ENCODE data around the gene LIPC.

DNA sequence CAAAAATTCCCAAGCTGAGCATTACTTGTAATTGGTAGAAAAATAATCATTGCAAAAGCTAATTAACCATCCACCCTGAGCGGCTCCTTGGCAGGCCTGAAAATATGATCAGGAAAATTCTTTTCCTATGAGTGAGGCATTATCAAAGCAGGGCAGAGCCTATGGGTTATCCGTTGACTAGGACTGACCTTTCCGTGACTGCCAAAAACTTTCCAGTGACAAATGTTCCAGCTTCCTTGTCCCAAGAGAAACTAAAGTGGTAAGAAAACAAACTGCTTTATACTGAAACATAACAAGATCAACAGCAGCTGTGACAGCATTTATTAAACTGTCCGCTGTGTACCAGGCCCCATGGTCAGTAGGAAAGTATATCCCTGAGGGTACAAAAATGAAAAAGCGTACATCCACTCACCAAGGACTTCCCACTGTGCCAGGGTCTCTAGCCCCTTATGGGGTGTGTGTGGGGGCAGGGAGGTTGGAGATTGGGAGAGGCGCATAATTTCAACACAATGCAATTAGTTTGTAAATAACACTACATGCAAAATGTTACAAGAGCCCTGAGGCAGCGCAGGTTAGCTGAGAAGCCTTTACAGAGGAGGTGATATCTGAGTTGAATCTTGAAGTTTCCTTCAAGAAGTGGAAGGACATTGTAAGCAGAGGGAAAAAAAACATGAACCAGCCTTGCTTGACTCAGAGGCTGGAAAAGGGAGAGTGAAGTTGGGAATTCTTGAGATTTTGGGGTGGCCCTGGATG lies 8.5 kb downstream of the LIPC start:
- TF ChIP-seq POLR2A (IDR thresholded peaks at IDR 0.05) (no peak), POLR2AphosphoS5 (IDR thresholded peaks at IDR 0.05; ENCODE audit: insufficient read depth in 1 of 2, low read depth in 1 of 2) (peak in 1 of 2 donors; percentile 68)
- TF ChIP-seq, protein P1, sequence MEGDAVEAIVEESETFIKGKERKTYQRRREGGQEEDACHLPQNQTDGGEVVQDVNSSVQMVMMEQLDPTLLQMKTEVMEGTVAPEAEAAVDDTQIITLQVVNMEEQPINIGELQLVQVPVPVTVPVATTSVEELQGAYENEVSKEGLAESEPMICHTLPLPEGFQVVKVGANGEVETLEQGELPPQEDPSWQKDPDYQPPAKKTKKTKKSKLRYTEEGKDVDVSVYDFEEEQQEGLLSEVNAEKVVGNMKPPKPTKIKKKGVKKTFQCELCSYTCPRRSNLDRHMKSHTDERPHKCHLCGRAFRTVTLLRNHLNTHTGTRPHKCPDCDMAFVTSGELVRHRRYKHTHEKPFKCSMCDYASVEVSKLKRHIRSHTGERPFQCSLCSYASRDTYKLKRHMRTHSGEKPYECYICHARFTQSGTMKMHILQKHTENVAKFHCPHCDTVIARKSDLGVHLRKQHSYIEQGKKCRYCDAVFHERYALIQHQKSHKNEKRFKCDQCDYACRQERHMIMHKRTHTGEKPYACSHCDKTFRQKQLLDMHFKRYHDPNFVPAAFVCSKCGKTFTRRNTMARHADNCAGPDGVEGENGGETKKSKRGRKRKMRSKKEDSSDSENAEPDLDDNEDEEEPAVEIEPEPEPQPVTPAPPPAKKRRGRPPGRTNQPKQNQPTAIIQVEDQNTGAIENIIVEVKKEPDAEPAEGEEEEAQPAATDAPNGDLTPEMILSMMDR (IDR thresholded peaks at IDR 0.05) = no peak
